HTERT RPE-1 (cell line): ENCODE data around the gene APOBEC3C.
"Not testable (repeated sequence)": the region's sequence is repeated elsewhere in the genome, so short reads cannot be mapped to it uniquely, and the experiment has no call there.

Experiments used
- in situ Hi-C: fragments of 300-500 bp; cut with MboI; formaldehyde crosslinking; loops from 4 replicates; pipeline ENCODE4 v1.14.3; 2020; ENCODE audit warnings: low sequenced_read_pairs

APOBEC3C gene

GRCh38 chr22:39013942-39014722 is at the start of gene APOBEC3C:
TSS of gene APOBEC3C (plus strand) at chr22:39014257. CDS start at chr22:39014363, 106 bp downstream.
- in situ Hi-C loops: no loop called here

- in situ Hi-C loops: no loop called here
These were observed 49.8 kb upstream of the APOBEC3C start for GRCh38 chr22:38964306-38964705.

- in situ Hi-C loops: no loop called here
These were observed 49.1 kb upstream of the APOBEC3C start for GRCh38 chr22:38964989-38965388.

GRCh38 chr22:38965614-38966379 is 48.3 kb upstream of the APOBEC3C start:
- in situ Hi-C loops: no loop called here

GRCh38 chr22:38966380-38966702 is 47.7 kb upstream of the APOBEC3C start:
- in situ Hi-C loops: no loop called here

- in situ Hi-C loops: no loop called here
These were observed 47.1 kb upstream of the APOBEC3C start for GRCh38 chr22:38966942-38967341.

GRCh38 chr22:38967451-38968450 is 46.3 kb upstream of the APOBEC3C start:
- in situ Hi-C loops: no loop called here

GRCh38 chr22:38968801-38969200 is 45.3 kb upstream of the APOBEC3C start:
- in situ Hi-C loops: no loop called here

- in situ Hi-C loops: no loop called here
These were observed 43.5 kb upstream of the APOBEC3C start for GRCh38 chr22:38970551-38970950.

- in situ Hi-C loops: no loop called here
These were observed 42.9 kb upstream of the APOBEC3C start for GRCh38 chr22:38971202-38971601.

GRCh38 chr22:38971791-38972190 is 42.3 kb upstream of the APOBEC3C start:
- in situ Hi-C loops: no loop called here

GRCh38 chr22:38972558-38972957 is 41.5 kb upstream of the APOBEC3C start:
- in situ Hi-C loops: no loop called here

GRCh38 chr22:38973289-38974169 is 40.5 kb upstream of the APOBEC3C start:
- in situ Hi-C loops: no loop called here

- in situ Hi-C loops: no loop called here
These were observed 39.8 kb upstream of the APOBEC3C start for GRCh38 chr22:38974170-38974825.

- in situ Hi-C loops: no loop called here
These were observed 39.3 kb upstream of the APOBEC3C start for GRCh38 chr22:38974826-38975175.

GRCh38 chr22:38977289-38977688 is 36.8 kb upstream of the APOBEC3C start:
- in situ Hi-C loops: not testable (repeated sequence)

GRCh38 chr22:38980587-38980986 is 33.5 kb upstream of the APOBEC3C start:
- in situ Hi-C loops: not testable (repeated sequence)

GRCh38 chr22:38981005-38981991 is 32.8 kb upstream of the APOBEC3C start:
- in situ Hi-C loops: no loop called here
